Measurements from ENCODE around the gene SYT7. TPM values are rescaled to one million over a fixed set of nuclear protein-coding genes. Genes with fewer than 3 reads are reported as not detected.

Gene SYT7
- total and polyA plus RNA-seq, 2 of the 8 experiments (the other 6 are each of a cell fraction or from before 2014, with no cell fraction given), result 9.6 to 10.5 TPM

- DNase-seq (ENCODE audit: low read depth in 1 of 2, low spot score in 2 of 2), result no peak
- H3K18ac ChIP-seq (ENCODE audit: extremely low read depth, low read length), result no peak overlapping the region
- no peaks in the 10 kb centered on the region for H3K36me3 ChIP-seq (ENCODE audit: control insufficient read depth in 2 of 4, insufficient read depth in 4 of 4, low read length in 3 of 4)
- H3K23me2 ChIP-seq (ENCODE audit: low read depth, low read length), result no peaks in the 10 kb centered on the region
- H2BK120ac ChIP-seq (replicated peaks; ENCODE audit: low read depth, low read length), result no peak overlapping the region
- H2BK20ac ChIP-seq (ENCODE audit: low read length), result peak overlapping the region; percentile 66; the same call in 1 of the 2 replicates
- H2BK15ac ChIP-seq (ENCODE audit: low read length), result no peak overlapping the region
- H3K9me3 ChIP-seq (ENCODE audit: insufficient read depth in 2 of 2, low read depth in 1 of 2, low read length in 1 of 2), result no peaks in the 10 kb centered on the region
- CTCF ChIA-PET (ENCODE audit: partially characterized antibody), result interaction anchor here (1.6 to 40.4 kb wide), 8 partner anchors 8 to 111 kb away, joined by 5 to 2106 read pairs (median 15); a partner anchor contains a TSS
- no peak overlapping the region for H4K5ac ChIP-seq (ENCODE audit: insufficient read length, low read depth, low read length)
- H3K79me1 ChIP-seq (ENCODE audit: low read depth, low read length), result no peaks in the 10 kb centered on the region
- TF ChIP-seq SIRT6 (IDR thresholded peaks at IDR 0.05; ENCODE audit: low read length), result no peak
- no peak for TF ChIP-seq CBX8 (IDR thresholded peaks at IDR 0.05; ENCODE audit: borderline replicate concordance, low read depth, low read length)
- TF ChIP-seq ATF2 (IDR thresholded peaks at IDR 0.05; ENCODE audit: low read length), result no peak
- no peak for TF ChIP-seq MAFK (IDR thresholded peaks at IDR 0.05; ENCODE audit: low read depth, low read length)
- TF ChIP-seq TCF12 (IDR thresholded peaks at IDR 0.05; ENCODE audit: low read depth, low read length), result no peak
- no peak for TF ChIP-seq CBX5 (IDR thresholded peaks at IDR 0.05; ENCODE audit: low read depth, low read length)
- no peak for TF ChIP-seq RFX5 (IDR thresholded peaks at IDR 0.05; ENCODE audit: borderline replicate concordance, low read depth, low read length)
- no peak for TF ChIP-seq RXRA (IDR thresholded peaks at IDR 0.05; ENCODE audit: insufficient read depth, low read depth, low read length)
- H2BK12ac ChIP-seq (ENCODE audit: low read depth, low read length), result no peak overlapping the region
- POLR2A ChIA-PET (ENCODE audit: partially characterized antibody), result interaction anchor here (1.7 kb wide), 1 partner anchor 15 kb away, joined by 5 read pairs; no protein-coding TSS in a partner anchor
- no peak overlapping the region; the same call in 1 of the 2 replicates for H4K8ac ChIP-seq (ENCODE audit: extremely low read depth, insufficient read depth, low read length)
- H3K4me3 ChIP-seq (ENCODE audit: extremely low read depth in 1 of 4, insufficient read depth in 2 of 4, low read depth in 3 of 4, low read length in 4 of 4), result no peak overlapping the region
- no peak overlapping the region for H3K23ac ChIP-seq (ENCODE audit: insufficient read length)
- no peaks in the 10 kb centered on the region for H3K79me2 ChIP-seq (ENCODE audit: control insufficient read depth in 1 of 2, insufficient read depth in 2 of 2, low read length in 2 of 2)
- 84% methylated on average over 10 of the region's 14 CpGs; no CpG with 5 or more reads in 1 of the 2 experiments for WGBS, 2 experiments (ENCODE audit: extremely low coverage in 1 of 2, insufficient coverage in 1 of 2, insufficient read length in 1 of 2, insufficient replicate concordance in 2 of 2, low coverage in 1 of 2, low lambda C conversion rate in 2 of 2, missing lambda C conversion rate in 1 of 2)
- H3K14ac ChIP-seq (ENCODE audit: insufficient read length), result no peak overlapping the region
- H3K27ac ChIP-seq (ENCODE audit: low read depth, low read length), result no peak overlapping the region
- no peak overlapping the region for H3K9ac ChIP-seq (replicated peaks in 1 of 4; ENCODE audit: extremely low read depth in 1 of 4, low read depth in 3 of 4, low read length in 3 of 4)
- no peak for FAIRE-seq
- H2AFZ ChIP-seq (ENCODE audit: low read length), result no peak overlapping the region
- no peak overlapping the region for H2BK5ac ChIP-seq (ENCODE audit: low read depth, low read length)
- H3K4me2 ChIP-seq (ENCODE audit: insufficient read depth in 1 of 2, low read depth in 2 of 2, low read length in 2 of 2), result no peak overlapping the region
- peaks cover 0 to 11% (median 4%) of the 10 kb centered on the region in 4 experiments; a peak in 5 of 7 replicates for H3K4me1 ChIP-seq (replicated peaks in 1 of 4; ENCODE audit: control insufficient read depth in 3 of 4, insufficient read depth in 4 of 4, low read length in 3 of 4)
- no peak overlapping the region for H2AK5ac ChIP-seq (ENCODE audit: low read depth, low read length)
- no peak overlapping the region for H4K91ac ChIP-seq (replicated peaks; ENCODE audit: insufficient read length, low read length)
- H3K56ac ChIP-seq (replicated peaks; ENCODE audit: insufficient read length, low read depth, low read length), result no peak overlapping the region
- peaks cover 0 to 5% of the 10 kb centered on the region in 2 experiments for H4K20me1 ChIP-seq (replicated peaks in 1 of 2; ENCODE audit: control insufficient read depth in 1 of 2, insufficient read depth in 2 of 2, low read length in 2 of 2)
- H3K27me3 ChIP-seq (replicated peaks in 1 of 4; ENCODE audit: control insufficient read depth in 3 of 4, extremely low read depth in 1 of 4, insufficient read depth in 3 of 4, low read length in 3 of 4), result no peaks in the 10 kb centered on the region; a peak in 1 of 7 replicates
- no peak overlapping the region for H3K4ac ChIP-seq (replicated peaks; ENCODE audit: insufficient read length, low read depth, low read length)
These were observed 52.8 kb downstream of the SYT7 start for GRCh38 chr11:61528114-61528513.

Measured in H1 (cell line).